Loucy (cell line): ENCODE measurements around the gene ENTPD2.
"Not testable (repeated sequence)": the region's sequence is repeated elsewhere in the genome, so short reads cannot be mapped to it uniquely, and the experiment has no call there.

ENCODE experiments used
- H2AFZ ChIP-seq: fragments of 200-600 bp; sonication (generic); 2 replicates; pipeline ENCODE4 v1.6.0; 2016; ENCODE audit warnings: antibody characterized with exemption, mild to moderate bottlenecking, low read length, moderate library complexity
- H3F3A ChIP-seq: fragments of 200-600 bp; 2 replicates; pipeline ENCODE4 v1.6.0; 2016; ENCODE audit warnings: antibody characterized with exemption, low read depth, mild to moderate bottlenecking
- H3K27me3 ChIP-seq: fragments of 200-600 bp; sonication (generic); 2 replicates; pipeline ENCODE4 v1.6.1; 2014; ENCODE audit warnings: low read length, mild to moderate bottlenecking; ENCODE audit not compliant: insufficient read depth, poor library complexity, severe bottlenecking
- H3K36me3 ChIP-seq: fragments of 200-600 bp; sonication (generic); 2 replicates; pipeline ENCODE4 v1.6.1; 2016; ENCODE audit warnings: low read length; ENCODE audit not compliant: insufficient read depth
- H3K4me1 ChIP-seq: fragments of 200-600 bp; sonication (generic); 2 replicates; pipeline ENCODE4 v1.5.1; 2014; ENCODE audit warnings: low read length, mild to moderate bottlenecking; ENCODE audit not compliant: insufficient read depth, poor library complexity, severe bottlenecking
- H3K4me2 ChIP-seq: fragments of 200-600 bp; sonication (generic); 2 replicates; pipeline ENCODE4 v1.6.0; 2014; ENCODE audit warnings: antibody characterized with exemption, low read length, low read depth, mild to moderate bottlenecking; ENCODE audit not compliant: poor library complexity, severe bottlenecking
- H3K4me3 ChIP-seq: fragments of 200-600 bp; sonication (generic); 2 replicates; pipeline ENCODE4 v1.5.1; 2014; ENCODE audit warnings: low read length, mild to moderate bottlenecking, mixed read lengths; ENCODE audit not compliant: poor library complexity, severe bottlenecking
- H3K79me2 ChIP-seq: fragments of 200-600 bp; sonication (generic); 2 replicates; pipeline ENCODE4 v1.6.1; 2014; ENCODE audit warnings: low read length; ENCODE audit not compliant: insufficient read depth
- H3K9ac ChIP-seq: fragments of 200-600 bp; sonication (generic); 2 replicates; pipeline ENCODE4 v1.6.0; 2014; ENCODE audit warnings: mild to moderate bottlenecking, low read depth, low read length, moderate library complexity; ENCODE audit not compliant: poor library complexity, severe bottlenecking
- H3K9me2 ChIP-seq: fragments of 200-600 bp; sonication (generic); replicated peaks from 2 replicates; pipeline ENCODE4 v1.6.1; 2016; ENCODE audit warnings: low read depth, low read length, mixed read lengths
- H3K9me3 ChIP-seq: fragments of 200-600 bp; sonication (generic); 2 replicates; pipeline ENCODE4 v1.6.1; 2014; ENCODE audit warnings: mild to moderate bottlenecking, antibody characterized with exemption, low read length, low read depth; ENCODE audit not compliant: insufficient read depth
- H4K20me1 ChIP-seq: fragments of 200-600 bp; sonication (generic); 2 replicates; pipeline ENCODE4 v1.6.0; 2014; ENCODE audit warnings: antibody characterized with exemption, low read length, mild to moderate bottlenecking; ENCODE audit not compliant: insufficient read depth, poor library complexity, severe bottlenecking
- CTCF ChIP-seq: fragments of 200-600 bp; sonication (generic); conservative IDR thresholded peaks from 2 replicates; pipeline ENCODE4 v1.5.1; 2014; ENCODE audit warnings: mild to moderate bottlenecking, antibody characterized with exemption, low read length
- EZH2phosphoT487 ChIP-seq: fragments of 200-600 bp; IDR thresholded peaks from 2 replicates; pipeline ENCODE4 v1.6.1; 2018; ENCODE audit warnings: antibody characterized with exemption, mild to moderate bottlenecking, moderate library complexity, borderline replicate concordance

Gene ENTPD2

GRCh38 chr9:137064880-137065164 lies 11.0 kb upstream of the ENTPD2 start:
- H3F3A ChIP-seq = peaks cover 3% of the 10 kb centered on the region; the same call in 1 of the 2 replicates
- no peaks in the 10 kb centered on the region for H3K9me3 ChIP-seq
- H3K4me1 ChIP-seq = peaks cover 14% of the 10 kb centered on the region
- no peaks in the 10 kb centered on the region for H3K27me3 ChIP-seq
- H4K20me1 ChIP-seq = peaks cover 36% of the 10 kb centered on the region
- H3K4me2 ChIP-seq = no peak overlapping the region
- no peak overlapping the region for H2AFZ ChIP-seq
- H3K36me3 ChIP-seq = peaks cover 9% of the 10 kb centered on the region; the same call in 1 of the 2 replicates
- no peaks in the 10 kb centered on the region for H3K9me2 ChIP-seq
- TF ChIP-seq EZH2phosphoT487 = no peak
- TF ChIP-seq CTCF = no peak
- H3K9ac ChIP-seq = no peak overlapping the region
- H3K79me2 ChIP-seq = peaks cover 43% of the 10 kb centered on the region
- no peak overlapping the region for H3K4me3 ChIP-seq

DNA sequence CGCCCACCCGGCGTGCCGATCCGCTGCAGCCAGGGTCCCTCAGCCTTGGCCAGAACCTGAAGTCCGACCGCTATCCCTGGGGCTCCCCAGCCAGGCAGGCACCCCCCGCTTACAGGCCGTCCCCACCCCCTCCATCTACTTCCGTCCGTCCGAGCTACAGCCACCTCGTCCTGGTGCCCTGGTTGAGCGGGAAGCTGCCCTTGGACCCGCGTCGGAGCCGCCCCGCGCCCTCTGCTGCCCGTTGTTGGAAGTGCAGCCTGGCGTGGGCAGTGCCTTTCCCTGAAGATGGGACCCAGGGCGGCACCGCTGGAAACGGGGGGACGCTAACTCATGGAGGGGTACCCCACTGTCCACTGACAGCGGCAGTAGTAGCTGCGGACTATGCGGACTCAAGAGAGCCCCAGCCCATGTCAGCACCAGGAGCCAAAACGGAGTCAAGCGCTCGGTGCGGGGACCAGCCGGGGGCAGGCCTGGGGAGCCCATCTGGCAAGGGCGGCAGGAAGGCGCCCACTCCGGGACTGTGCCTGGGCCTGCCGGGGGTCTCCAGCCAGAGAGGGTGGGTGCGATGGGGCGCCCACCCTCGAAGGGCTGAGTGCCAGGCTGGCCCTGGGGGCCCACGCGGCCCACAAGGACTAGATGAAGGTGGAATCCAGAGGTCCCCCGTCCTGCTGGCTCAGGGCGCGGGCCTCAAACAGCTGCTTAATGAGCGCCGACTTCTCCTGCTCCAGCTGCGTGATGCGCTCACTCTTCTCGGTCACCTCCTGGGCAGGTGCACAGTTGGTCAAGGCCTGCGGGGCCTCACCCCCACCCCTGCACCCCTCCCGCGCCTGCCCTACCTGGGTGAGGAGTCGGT lies 10.4 kb upstream of the ENTPD2 start:
- Histone ChIP-seq H3K9me3 (no peaks in the 10 kb centered on the region), H3K4me2 (no peak overlapping the region), H4K20me1 (peaks cover 31% of the 10 kb centered on the region)

GRCh38 chr9:137063311-137064026 lies 9.6 kb upstream of the ENTPD2 start:
- Histone ChIP-seq H4K20me1 (peaks cover 23% of the 10 kb centered on the region), H3K79me2 (peaks cover 30% of the 10 kb centered on the region), H3K4me3 (no peak overlapping the region), H3K4me2 (no peak overlapping the region), H3K9me2 (no peaks in the 10 kb centered on the region), H3K27me3 (no peaks in the 10 kb centered on the region), H3K9ac (no peak overlapping the region), H3K36me3 (peaks cover 9% of the 10 kb centered on the region; the same call in 1 of the 2 replicates), H2AFZ (no peak overlapping the region), H3F3A (peaks cover 3% of the 10 kb centered on the region; the same call in 1 of the 2 replicates), H3K9me3 (no peaks in the 10 kb centered on the region), H3K4me1 (peaks cover 10% of the 10 kb centered on the region)
- TF ChIP-seq EZH2phosphoT487 (no peak), CTCF (no peak)

More for the DNA sequence above, 10.4 kb upstream of the ENTPD2 start:
- TF ChIP-seq EZH2phosphoT487 (no peak), CTCF (peak; percentile 80)
- peaks cover 3% of the 10 kb centered on the region; the same call in 1 of the 2 replicates for H3F3A ChIP-seq
- no peak overlapping the region for H3K9ac ChIP-seq
- H3K4me3 ChIP-seq = no peak overlapping the region
- no peaks in the 10 kb centered on the region for H3K27me3 ChIP-seq
- H3K79me2 ChIP-seq = peaks cover 37% of the 10 kb centered on the region
- H2AFZ ChIP-seq = no peak overlapping the region
- H3K36me3 ChIP-seq = peaks cover 9% of the 10 kb centered on the region; the same call in 1 of the 2 replicates
- peaks cover 14% of the 10 kb centered on the region for H3K4me1 ChIP-seq
- H3K9me2 ChIP-seq = no peaks in the 10 kb centered on the region

- not testable (repeated sequence) for H3K4me2 ChIP-seq, H2AFZ ChIP-seq, H3K27me3 ChIP-seq, H3F3A ChIP-seq, H3K9me2 ChIP-seq, H3K9ac ChIP-seq, H3K9me3 ChIP-seq, H3K4me1 ChIP-seq, H3K4me3 ChIP-seq, H3K36me3 ChIP-seq
- peaks cover 18% of the 10 kb centered on the region for H4K20me1 ChIP-seq
- peaks cover 23% of the 10 kb centered on the region for H3K79me2 ChIP-seq
Measured at GRCh38 chr9:137062798-137063197, 8.9 kb upstream of the ENTPD2 start.
